CD4-positive, alpha-beta T cell (primary cell): Measurements from ENCODE around the gene VWA3B. TPM values are rescaled to one million over a fixed set of nuclear protein-coding genes. Genes with fewer than 3 reads are reported as not detected.

Experiments
- ATAC-seq: fragments of 200-7000 bp; cut with Tn5 transposase; one replicate; pipeline ENCODE4 v1.10.0; 2022; ENCODE audit warnings: mild to moderate bottlenecking; ENCODE audit not compliant: poor library complexity
- CTCF ChIA-PET: fragments of 350-600 bp; sonication (Branson Sonifier 250); formaldehyde crosslinking; loops from one replicate; lab custom pipeline; 2021; ENCODE audit warnings: antibody characterized with exemption, inconsistent platforms; lab: Charles Lee
- POLR2A ChIA-PET: fragments of 350-600 bp; sonication (Branson Sonifier 250); formaldehyde crosslinking; loops from one replicate; lab custom pipeline; 2021; ENCODE audit warnings: antibody characterized with exemption, inconsistent platforms; lab: Charles Lee
- DNase-seq, 14 experiments: peaks; one replicate each; pipeline ENCODE4 v3.0.0-alpha.2; 2013 to 2020; ENCODE audit warnings: mixed read lengths in 2 of 14
- H3K27ac ChIP-seq, 2 donors: one replicate each; pipeline versions ENCODE4 v1.5.1 to v1.7.0; 2013; ENCODE audit warnings: low read length in 2 of 2, low read depth in 1 of 2, mild to moderate bottlenecking in 1 of 2
- H3K27me3 ChIP-seq, 2 experiments: 1 replicate in 1 of 2; 2 replicates in 1 of 2; pipeline versions ENCODE4 v1.6.1 to v1.7.0; 2013; ENCODE audit warnings: low read length in 2 of 2, control low read depth in 1 of 2, mild to moderate bottlenecking in 1 of 2, moderate library complexity in 1 of 2; ENCODE audit not compliant: insufficient read depth in 2 of 2, control insufficient read depth in 1 of 2
- H3K36me3 ChIP-seq: one replicate; pipeline ENCODE4 v1.6.1; 2013; ENCODE audit warnings: low read length, control low read depth; ENCODE audit not compliant: insufficient read depth
- H3K4me1 ChIP-seq: one replicate; pipeline ENCODE4 v1.6.1; 2013; ENCODE audit warnings: low read length, control low read depth; ENCODE audit not compliant: insufficient read depth
- H3K4me3 ChIP-seq: one replicate; pipeline ENCODE4 v1.5.1; 2013; ENCODE audit warnings: mild to moderate bottlenecking, low read length, moderate library complexity
- H3K9me3 ChIP-seq, 2 experiments: 1 replicate in 1 of 2; 2 replicates in 1 of 2; pipeline versions ENCODE4 v1.6.1 to v1.7.0; 2013; ENCODE audit warnings: low read length in 2 of 2, mild to moderate bottlenecking in 2 of 2, control low read depth in 1 of 2, moderate library complexity in 1 of 2; ENCODE audit not compliant: control insufficient read depth in 1 of 2, insufficient read depth in 1 of 2
- H3K27ac Mint-ChIP-seq: one replicate; pipeline ENCODE4 v1.8.0; 2020; ENCODE audit warnings: mixed read lengths
- H3K27me3 Mint-ChIP-seq: one replicate; pipeline ENCODE4 v1.8.0; 2021; ENCODE audit warnings: mixed read lengths
- H3K36me3 Mint-ChIP-seq: one replicate; pipeline ENCODE4 v1.8.0; 2021; ENCODE audit warnings: low read depth, mixed read lengths
- H3K4me1 Mint-ChIP-seq: one replicate; pipeline ENCODE4 v1.8.0; 2021; ENCODE audit warnings: low read depth, mixed read lengths
- H3K4me3 Mint-ChIP-seq: one replicate; pipeline ENCODE4 v1.8.0; 2020; ENCODE audit warnings: mild to moderate bottlenecking, mixed read lengths
- H3K9me3 Mint-ChIP-seq: one replicate; pipeline ENCODE4 v1.8.0; 2020; ENCODE audit warnings: mixed read lengths
- intact Hi-C, 2 experiments: fragments of 100-400 bp; cut with DNase I in 1 of 2; cut with micrococcal nuclease in 1 of 2; formaldehyde crosslinking; loops; one replicate each; pipeline versions ENCODE4 v1.15.1 to v1.9.0; 2023 to 2025; cut with DNase I, micrococcal nuclease
- total RNA-seq, 174 experiments: library from RNA in 2 of 174; stranded (reverse) in 2 of 174; gene quantifications; one replicate each; pipeline ENCODE4 v1.2.3 and lab custom pipeline; 2021 to 2026
- TF ChIP-seq, protein P1 (sequence below): fragments of 200-600 bp; IDR thresholded peaks from one replicate; pipeline ENCODE4 v1.8.0; 2022; ENCODE audit warnings: antibody characterized with exemption, mild to moderate bottlenecking

Gene VWA3B
- total RNA-seq, 2 experiments from 2014 or later: not detected

DNA sequence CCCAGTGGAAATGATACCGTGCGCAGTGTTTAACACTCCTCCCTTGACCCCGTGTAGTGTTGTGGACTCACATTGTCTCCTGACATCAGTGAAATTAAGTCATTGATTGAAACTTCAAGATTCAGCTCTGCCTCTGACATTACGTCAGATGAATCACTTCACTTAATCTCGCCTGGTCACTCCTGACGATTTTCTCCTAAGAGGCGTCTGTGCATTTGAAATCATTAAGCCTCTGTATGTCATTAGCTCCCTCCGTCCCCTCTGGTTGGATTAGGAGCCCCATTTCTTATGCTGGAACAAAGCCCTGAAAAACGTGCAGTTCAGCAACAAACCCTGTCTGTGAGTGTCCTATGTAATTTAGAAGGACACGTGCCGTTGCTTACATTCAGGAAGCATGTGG lies 222.6 kb downstream of the VWA3B start:
- no peaks in the 10 kb centered on the region for H3K4me1 ChIP-seq
- no peak for DNase-seq
- peaks cover 73% of the 10 kb centered on the region for H3K27me3 Mint-ChIP-seq

DNA sequence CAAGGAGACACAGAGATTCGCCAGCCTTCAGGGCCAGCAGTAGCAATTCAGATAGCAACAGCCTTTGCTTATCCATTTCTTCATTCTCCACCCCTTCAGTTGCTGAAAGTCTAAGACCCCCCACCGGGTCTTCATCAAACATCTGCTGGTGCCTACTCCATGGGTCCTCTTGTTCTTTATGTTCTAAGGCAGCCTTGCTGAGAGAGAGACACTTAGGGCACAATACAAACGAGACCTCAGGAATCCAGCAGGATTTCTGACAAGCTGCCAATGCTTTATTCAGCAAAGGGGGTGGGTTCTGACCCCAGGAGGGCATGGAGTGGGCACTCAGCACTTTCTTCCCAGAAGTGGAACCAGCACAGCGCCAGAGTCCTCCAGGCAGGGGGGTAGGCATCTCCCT lies 223.0 kb downstream of the VWA3B start:
- ChIA-PET POLR2A (no interaction called here), CTCF (no interaction called here)
- H3K36me3 ChIP-seq: no peaks in the 10 kb centered on the region
- ATAC-seq (no peak), DNase-seq (no peak)
- Mint-ChIP-seq H3K27ac (no peak overlapping the region), H3K4me3 (no peak overlapping the region), H3K4me1 (no peaks in the 10 kb centered on the region), H3K36me3 (no peaks in the 10 kb centered on the region), H3K9me3 (no peaks in the 10 kb centered on the region), H3K27me3 (peaks cover 69% of the 10 kb centered on the region)
- H3K4me3 ChIP-seq: no peak overlapping the region
- TF ChIP-seq, protein P1, sequence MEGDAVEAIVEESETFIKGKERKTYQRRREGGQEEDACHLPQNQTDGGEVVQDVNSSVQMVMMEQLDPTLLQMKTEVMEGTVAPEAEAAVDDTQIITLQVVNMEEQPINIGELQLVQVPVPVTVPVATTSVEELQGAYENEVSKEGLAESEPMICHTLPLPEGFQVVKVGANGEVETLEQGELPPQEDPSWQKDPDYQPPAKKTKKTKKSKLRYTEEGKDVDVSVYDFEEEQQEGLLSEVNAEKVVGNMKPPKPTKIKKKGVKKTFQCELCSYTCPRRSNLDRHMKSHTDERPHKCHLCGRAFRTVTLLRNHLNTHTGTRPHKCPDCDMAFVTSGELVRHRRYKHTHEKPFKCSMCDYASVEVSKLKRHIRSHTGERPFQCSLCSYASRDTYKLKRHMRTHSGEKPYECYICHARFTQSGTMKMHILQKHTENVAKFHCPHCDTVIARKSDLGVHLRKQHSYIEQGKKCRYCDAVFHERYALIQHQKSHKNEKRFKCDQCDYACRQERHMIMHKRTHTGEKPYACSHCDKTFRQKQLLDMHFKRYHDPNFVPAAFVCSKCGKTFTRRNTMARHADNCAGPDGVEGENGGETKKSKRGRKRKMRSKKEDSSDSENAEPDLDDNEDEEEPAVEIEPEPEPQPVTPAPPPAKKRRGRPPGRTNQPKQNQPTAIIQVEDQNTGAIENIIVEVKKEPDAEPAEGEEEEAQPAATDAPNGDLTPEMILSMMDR: no peak
- no peaks in the 10 kb centered on the region for H3K4me1 ChIP-seq
- intact Hi-C loops: no loop called here
- H3K27me3 ChIP-seq: peaks cover 6 to 13% of the 10 kb centered on the region in 2 experiments
- no peak overlapping the region for H3K27ac ChIP-seq
- peaks cover 0 to 6% of the 10 kb centered on the region in 2 experiments for H3K9me3 ChIP-seq

More for the DNA sequence above, 222.6 kb downstream of the VWA3B start:
- Mint-ChIP-seq H3K4me3 (no peak overlapping the region), H3K36me3 (no peaks in the 10 kb centered on the region), H3K27ac (no peak overlapping the region), H3K9me3 (no peaks in the 10 kb centered on the region), H3K4me1 (no peaks in the 10 kb centered on the region)
- Histone ChIP-seq H3K27me3 (peaks cover 6 to 13% of the 10 kb centered on the region in 2 experiments), H3K27ac (no peak overlapping the region), H3K36me3 (no peaks in the 10 kb centered on the region), H3K4me3 (no peak overlapping the region), H3K9me3 (peaks cover 0 to 8% of the 10 kb centered on the region in 2 experiments)
- TF ChIP-seq, protein P1: no peak
- intact Hi-C loops: no loop called here
- POLR2A ChIA-PET: no interaction called here
- CTCF ChIA-PET: no interaction called here
- ATAC-seq: no peak

DNA sequence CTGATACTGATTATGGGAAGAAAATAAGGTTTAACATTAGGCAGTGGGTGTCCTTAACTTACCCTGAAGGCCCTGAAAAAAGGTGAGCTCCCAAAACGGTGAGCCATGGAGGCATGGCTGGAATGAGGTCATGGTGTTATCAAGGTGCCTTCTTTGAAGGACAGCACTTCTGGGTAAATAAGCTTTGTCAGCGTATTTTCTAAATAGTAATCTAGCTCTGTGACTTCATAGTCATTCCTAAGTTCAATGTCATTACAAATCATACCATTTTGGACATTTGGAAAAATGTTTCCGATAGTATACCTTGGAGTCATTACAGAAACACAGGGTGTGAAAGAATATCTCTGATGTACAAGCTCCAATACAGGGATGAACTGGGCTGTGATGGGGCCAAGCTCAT lies 224.1 kb downstream of the VWA3B start:
- no peaks in the 10 kb centered on the region for H3K4me1 ChIP-seq
- H3K9me3 ChIP-seq: peaks cover 0 to 5% of the 10 kb centered on the region in 2 experiments
- no peak for ATAC-seq
- intact Hi-C loops: no loop called here
- H3K36me3 ChIP-seq: no peaks in the 10 kb centered on the region
- Mint-ChIP-seq H3K36me3 (no peaks in the 10 kb centered on the region), H3K9me3 (no peaks in the 10 kb centered on the region), H3K27ac (no peak overlapping the region), H3K4me1 (no peaks in the 10 kb centered on the region), H3K27me3 (peaks cover 65% of the 10 kb centered on the region), H3K4me3 (no peak overlapping the region)
- DNase-seq: no peak
- TF ChIP-seq, protein P1: no peak
- ChIA-PET POLR2A (no interaction called here), CTCF (no interaction called here)
- H3K27me3 ChIP-seq: peaks cover 4 to 13% of the 10 kb centered on the region in 2 experiments
- no peak overlapping the region for H3K27ac ChIP-seq
- no peak overlapping the region for H3K4me3 ChIP-seq
